ENCODE measurements around the gene INVS.

INVS gene

DNA sequence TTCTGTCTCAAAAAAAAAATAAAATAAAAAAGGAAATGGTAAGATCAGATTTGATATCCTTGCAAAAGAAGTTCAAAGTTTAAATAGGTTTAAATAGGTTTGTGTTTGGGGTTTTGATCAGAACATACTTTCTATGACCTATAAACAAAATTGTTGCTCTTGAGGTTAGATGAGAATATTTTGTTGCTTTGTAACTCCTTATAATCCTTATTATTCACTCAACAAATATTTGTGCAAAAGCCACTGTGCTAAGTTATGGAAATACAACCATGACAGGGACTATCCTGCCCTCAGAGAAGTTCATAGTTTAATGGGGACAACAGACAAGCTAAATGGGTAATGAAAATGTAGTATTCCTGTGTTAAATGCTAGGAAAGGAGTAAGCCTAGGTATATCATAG, 71.5 kb downstream of the INVS start:
- H3K4me3 ChIP-seq (replicated peaks in 1 of 2; ENCODE audit: low read depth in 2 of 2, low read length in 2 of 2): no peak overlapping the region
- DNase-seq (ENCODE audit: low read depth in 2 of 2): peak in 1 of 2 donors; percentile 52
- TF ChIP-seq, protein P1, sequence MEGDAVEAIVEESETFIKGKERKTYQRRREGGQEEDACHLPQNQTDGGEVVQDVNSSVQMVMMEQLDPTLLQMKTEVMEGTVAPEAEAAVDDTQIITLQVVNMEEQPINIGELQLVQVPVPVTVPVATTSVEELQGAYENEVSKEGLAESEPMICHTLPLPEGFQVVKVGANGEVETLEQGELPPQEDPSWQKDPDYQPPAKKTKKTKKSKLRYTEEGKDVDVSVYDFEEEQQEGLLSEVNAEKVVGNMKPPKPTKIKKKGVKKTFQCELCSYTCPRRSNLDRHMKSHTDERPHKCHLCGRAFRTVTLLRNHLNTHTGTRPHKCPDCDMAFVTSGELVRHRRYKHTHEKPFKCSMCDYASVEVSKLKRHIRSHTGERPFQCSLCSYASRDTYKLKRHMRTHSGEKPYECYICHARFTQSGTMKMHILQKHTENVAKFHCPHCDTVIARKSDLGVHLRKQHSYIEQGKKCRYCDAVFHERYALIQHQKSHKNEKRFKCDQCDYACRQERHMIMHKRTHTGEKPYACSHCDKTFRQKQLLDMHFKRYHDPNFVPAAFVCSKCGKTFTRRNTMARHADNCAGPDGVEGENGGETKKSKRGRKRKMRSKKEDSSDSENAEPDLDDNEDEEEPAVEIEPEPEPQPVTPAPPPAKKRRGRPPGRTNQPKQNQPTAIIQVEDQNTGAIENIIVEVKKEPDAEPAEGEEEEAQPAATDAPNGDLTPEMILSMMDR (IDR thresholded peaks at IDR 0.05; ENCODE audit: low read depth, low read length): no peak

DNA sequence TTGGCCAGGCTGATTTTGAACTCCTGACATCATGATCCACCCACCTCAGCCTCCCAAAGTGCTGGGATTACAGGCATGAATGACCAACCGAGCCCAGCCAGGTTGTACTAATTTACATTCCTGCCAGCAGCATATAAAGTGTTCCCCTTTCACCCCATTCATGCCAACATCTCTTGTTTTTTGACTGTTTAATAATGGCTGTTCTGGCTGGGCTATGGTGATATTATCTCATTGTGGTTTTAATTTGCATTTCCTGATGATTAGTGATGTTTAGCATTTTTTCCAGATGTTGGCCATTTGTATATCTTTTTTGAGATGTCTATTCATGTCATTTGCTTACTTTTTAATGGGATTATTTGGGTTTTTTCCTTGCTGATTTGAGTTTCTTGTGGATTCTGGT, 87.3 kb downstream of the INVS start:
- no peak overlapping the region for H3K4me3 ChIP-seq (replicated peaks in 1 of 2; ENCODE audit: low read depth in 2 of 2, low read length in 2 of 2)
- no peak for DNase-seq (ENCODE audit: low read depth in 2 of 2)
- TF ChIP-seq, protein P1 (IDR thresholded peaks at IDR 0.05; ENCODE audit: low read depth, low read length): no peak

DNA sequence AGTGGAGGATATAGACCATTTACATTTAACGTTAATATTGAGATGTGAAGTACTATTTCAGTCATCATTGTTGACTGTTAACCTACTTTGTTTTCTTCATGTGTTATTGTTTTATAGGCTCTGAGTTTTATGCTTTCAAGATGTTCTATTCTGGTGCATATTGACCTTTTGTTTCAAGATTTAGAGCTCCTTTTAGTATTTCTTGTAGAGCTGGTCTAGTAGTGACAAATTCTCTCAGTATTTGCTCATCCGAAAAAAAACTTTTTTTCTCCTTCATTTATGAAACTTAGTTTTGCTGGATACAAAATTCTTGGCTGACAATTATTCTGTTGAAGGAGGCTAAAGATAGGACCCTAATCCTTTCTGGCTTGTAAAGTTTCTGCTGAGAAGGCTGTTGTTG, 91.3 kb downstream of the INVS start:
- H3K4me3 ChIP-seq (replicated peaks in 1 of 2; ENCODE audit: low read depth in 2 of 2, low read length in 2 of 2): no peak overlapping the region
- TF ChIP-seq, protein P1 (IDR thresholded peaks at IDR 0.05; ENCODE audit: low read depth, low read length): no peak
- DNase-seq (ENCODE audit: low read depth in 2 of 2): no peak

DNA sequence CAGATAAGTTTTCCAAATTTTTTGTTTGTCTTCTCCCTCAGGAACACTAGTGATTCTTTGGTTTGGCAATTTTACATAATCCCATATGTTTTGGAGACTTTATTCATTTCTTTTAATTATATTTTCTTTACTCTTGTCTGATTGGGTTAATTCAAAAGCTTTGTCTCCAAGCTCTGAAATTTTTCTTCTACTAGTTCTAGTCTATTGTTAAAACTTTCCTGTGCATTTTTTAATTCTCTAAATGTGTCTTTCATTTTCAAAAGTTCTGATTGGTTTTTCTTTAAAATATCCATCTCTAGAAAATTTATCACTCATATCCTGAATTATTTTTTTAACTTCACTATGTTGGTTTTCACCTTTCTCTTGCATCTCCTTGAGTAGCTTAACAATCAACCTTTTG, 92.2 kb downstream of the INVS start:
- no peak overlapping the region for H3K4me3 ChIP-seq (replicated peaks in 1 of 2; ENCODE audit: low read depth in 2 of 2, low read length in 2 of 2)
- TF ChIP-seq, protein P1 (IDR thresholded peaks at IDR 0.05; ENCODE audit: low read depth, low read length): no peak
- DNase-seq (ENCODE audit: low read depth in 2 of 2): no peak

DNA sequence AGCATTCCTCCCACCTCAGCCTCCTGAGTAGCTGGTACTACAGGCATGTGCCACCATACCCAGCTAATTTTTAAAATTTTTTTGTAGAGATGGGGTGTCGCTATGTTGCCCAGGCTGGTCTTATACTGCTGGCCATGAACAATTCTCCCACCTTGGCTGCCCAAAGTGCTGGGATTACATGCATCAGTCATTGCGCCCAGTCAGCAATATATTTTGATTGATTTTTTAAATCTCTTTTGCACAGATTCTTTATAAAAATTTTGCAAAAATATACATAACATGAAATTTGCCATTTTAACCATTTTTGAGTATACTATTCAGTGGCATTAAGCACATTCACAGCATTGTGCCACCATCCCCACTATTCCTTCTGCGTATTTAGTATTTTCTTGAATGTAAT, 94.0 kb downstream of the INVS start:
- H3K4me3 ChIP-seq (replicated peaks in 1 of 2; ENCODE audit: low read depth in 2 of 2, low read length in 2 of 2): no peak overlapping the region
- DNase-seq (ENCODE audit: low read depth in 2 of 2): no peak
- TF ChIP-seq, protein P1 (IDR thresholded peaks at IDR 0.05; ENCODE audit: low read depth, low read length): no peak

DNA sequence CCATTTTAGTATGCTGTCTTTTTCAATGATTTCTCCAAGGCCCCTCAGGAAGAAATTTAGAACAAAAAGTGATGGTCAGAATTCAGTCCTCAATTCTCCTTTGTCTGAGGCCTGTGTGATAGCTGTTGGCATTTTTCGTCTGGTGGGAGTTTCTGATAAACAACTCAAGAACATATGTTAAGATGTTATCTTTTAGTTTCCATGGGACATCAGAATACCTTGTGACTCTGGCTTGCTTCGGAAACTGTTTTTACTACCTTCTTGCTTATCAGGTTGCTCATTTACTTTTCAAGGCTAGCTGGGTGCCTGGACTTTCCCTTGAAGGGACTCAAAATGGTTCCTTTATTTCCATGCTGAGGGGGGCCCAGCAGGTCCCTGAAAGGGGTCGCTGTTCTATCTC, 97.2 kb downstream of the INVS start:
- no peak for DNase-seq (ENCODE audit: low read depth in 2 of 2)
- no peak overlapping the region for H3K4me3 ChIP-seq (replicated peaks in 1 of 2; ENCODE audit: low read depth in 2 of 2, low read length in 2 of 2)
- TF ChIP-seq, protein P1 (IDR thresholded peaks at IDR 0.05; ENCODE audit: low read depth, low read length): no peak

DNA sequence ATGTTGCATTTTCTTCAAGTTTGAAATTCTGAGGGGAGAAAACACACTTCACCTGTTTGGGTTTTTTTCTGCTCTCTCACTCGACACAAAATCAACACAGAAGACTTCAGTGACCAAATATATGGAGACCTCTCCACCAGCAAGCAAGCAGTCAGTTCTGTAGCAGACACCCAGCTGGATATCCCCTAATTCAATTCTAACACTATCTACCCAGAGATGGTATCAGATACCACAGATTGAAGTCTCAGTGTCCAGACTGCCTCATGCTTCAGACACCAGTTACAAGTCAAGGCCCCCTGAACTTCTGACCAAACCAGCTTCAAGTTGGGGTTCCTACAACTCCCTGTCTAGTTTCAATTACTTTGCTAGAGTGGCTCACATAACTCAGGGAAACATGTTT, 97.8 kb downstream of the INVS start:
- no peak overlapping the region for H3K4me3 ChIP-seq (replicated peaks in 1 of 2; ENCODE audit: low read depth in 2 of 2, low read length in 2 of 2)
- TF ChIP-seq, protein P1 (IDR thresholded peaks at IDR 0.05; ENCODE audit: low read depth, low read length): no peak
- no peak for DNase-seq (ENCODE audit: low read depth in 2 of 2)
